ENCODE measurements around the gene PTPRG. TPM values are rescaled to one million over a fixed set of nuclear protein-coding genes. Genes with fewer than 3 reads are reported as not detected.

The PTPRG gene
- total RNA-seq, 1 donor from 2014 or later: 11.1 TPM

DNA sequence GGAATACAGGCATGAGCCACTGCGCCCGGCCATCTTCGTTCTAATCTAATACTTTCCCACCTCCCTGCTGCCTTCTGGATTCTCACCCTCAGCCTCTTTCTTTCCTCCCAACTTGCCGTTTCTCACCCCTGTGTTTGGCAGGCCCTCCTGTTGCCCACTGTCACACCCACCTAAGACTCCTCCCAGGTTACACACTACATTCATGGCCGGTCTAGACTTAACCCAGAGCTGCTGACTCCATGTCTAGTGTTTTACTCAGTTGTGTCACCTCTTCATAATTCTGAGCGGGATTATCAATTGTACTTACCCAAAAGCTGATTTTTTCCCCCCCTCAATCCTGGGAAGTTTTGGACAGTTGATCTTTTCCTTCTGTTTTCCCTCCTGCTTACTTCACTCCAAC, 588.2 kb downstream of the PTPRG start:
- Histone ChIP-seq H3K36me3 (ENCODE audit: control insufficient read depth, insufficient read depth, low read length) (no peaks in the 10 kb centered on the region), H3K27me3 (ENCODE audit: control insufficient read depth, insufficient read depth, low read length) (no peaks in the 10 kb centered on the region), H3K4me3 (ENCODE audit: low read depth, low read length) (no peak overlapping the region)
- no peak for DNase-seq (ENCODE audit: low read depth)
- no peak for FAIRE-seq
- TF ChIP-seq, protein P1, sequence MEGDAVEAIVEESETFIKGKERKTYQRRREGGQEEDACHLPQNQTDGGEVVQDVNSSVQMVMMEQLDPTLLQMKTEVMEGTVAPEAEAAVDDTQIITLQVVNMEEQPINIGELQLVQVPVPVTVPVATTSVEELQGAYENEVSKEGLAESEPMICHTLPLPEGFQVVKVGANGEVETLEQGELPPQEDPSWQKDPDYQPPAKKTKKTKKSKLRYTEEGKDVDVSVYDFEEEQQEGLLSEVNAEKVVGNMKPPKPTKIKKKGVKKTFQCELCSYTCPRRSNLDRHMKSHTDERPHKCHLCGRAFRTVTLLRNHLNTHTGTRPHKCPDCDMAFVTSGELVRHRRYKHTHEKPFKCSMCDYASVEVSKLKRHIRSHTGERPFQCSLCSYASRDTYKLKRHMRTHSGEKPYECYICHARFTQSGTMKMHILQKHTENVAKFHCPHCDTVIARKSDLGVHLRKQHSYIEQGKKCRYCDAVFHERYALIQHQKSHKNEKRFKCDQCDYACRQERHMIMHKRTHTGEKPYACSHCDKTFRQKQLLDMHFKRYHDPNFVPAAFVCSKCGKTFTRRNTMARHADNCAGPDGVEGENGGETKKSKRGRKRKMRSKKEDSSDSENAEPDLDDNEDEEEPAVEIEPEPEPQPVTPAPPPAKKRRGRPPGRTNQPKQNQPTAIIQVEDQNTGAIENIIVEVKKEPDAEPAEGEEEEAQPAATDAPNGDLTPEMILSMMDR (IDR thresholded peaks at IDR 0.05; ENCODE audit: insufficient read depth, low read length, severe bottlenecking): no peak

DNA sequence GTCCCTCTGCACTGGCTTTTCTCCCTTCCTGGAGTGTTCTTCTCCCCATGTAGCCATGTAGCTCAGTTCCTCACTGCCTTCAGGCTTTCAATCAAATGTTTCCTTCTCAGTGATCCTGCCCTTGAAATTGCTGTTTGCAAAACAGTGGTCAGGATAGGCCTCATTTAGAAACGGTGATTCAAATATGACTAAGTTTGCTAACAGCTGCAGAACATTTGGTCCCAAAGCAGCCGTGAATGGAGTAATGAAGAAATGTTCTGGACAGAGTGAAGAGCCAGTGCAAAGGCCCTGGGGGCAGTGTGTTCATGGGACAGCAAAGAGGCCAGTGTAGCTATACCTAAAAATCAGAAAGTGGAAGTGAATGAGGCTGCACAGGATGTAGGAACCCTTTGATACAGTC, 588.6 kb downstream of the PTPRG start:
- FAIRE-seq (no peak), DNase-seq (ENCODE audit: low read depth) (peak; percentile 66)
- TF ChIP-seq, protein P1 (IDR thresholded peaks at IDR 0.05; ENCODE audit: insufficient read depth, low read length, severe bottlenecking): no peak

GRCh38 chr3:62151591-62151990, 590.2 kb downstream of the PTPRG start:
- DNase-seq (ENCODE audit: low read depth) (no peak), FAIRE-seq (no peak)
- Histone ChIP-seq H3K36me3 (ENCODE audit: control insufficient read depth, insufficient read depth, low read length) (no peaks in the 10 kb centered on the region), H3K27me3 (ENCODE audit: control insufficient read depth, insufficient read depth, low read length) (no peaks in the 10 kb centered on the region), H3K4me3 (ENCODE audit: low read depth, low read length) (no peak overlapping the region)
- TF ChIP-seq, protein P1 (IDR thresholded peaks at IDR 0.05; ENCODE audit: insufficient read depth, low read length, severe bottlenecking): no peak

More for the DNA sequence above, 588.6 kb downstream of the PTPRG start:
- no peaks in the 10 kb centered on the region for H3K27me3 ChIP-seq (ENCODE audit: control insufficient read depth, insufficient read depth, low read length)
- no peak overlapping the region for H3K4me3 ChIP-seq (ENCODE audit: low read depth, low read length)
- H3K36me3 ChIP-seq (ENCODE audit: control insufficient read depth, insufficient read depth, low read length): no peaks in the 10 kb centered on the region

- TF ChIP-seq, protein P1 (IDR thresholded peaks at IDR 0.05; ENCODE audit: insufficient read depth, low read length, severe bottlenecking): no peak
- FAIRE-seq (no peak), DNase-seq (ENCODE audit: low read depth) (no peak)
- Histone ChIP-seq H3K4me3 (ENCODE audit: low read depth, low read length) (no peak overlapping the region), H3K36me3 (ENCODE audit: control insufficient read depth, insufficient read depth, low read length) (no peaks in the 10 kb centered on the region), H3K27me3 (ENCODE audit: control insufficient read depth, insufficient read depth, low read length) (no peaks in the 10 kb centered on the region)
Measured at GRCh38 chr3:62153231-62153630, 591.9 kb downstream of the PTPRG start.

DNA sequence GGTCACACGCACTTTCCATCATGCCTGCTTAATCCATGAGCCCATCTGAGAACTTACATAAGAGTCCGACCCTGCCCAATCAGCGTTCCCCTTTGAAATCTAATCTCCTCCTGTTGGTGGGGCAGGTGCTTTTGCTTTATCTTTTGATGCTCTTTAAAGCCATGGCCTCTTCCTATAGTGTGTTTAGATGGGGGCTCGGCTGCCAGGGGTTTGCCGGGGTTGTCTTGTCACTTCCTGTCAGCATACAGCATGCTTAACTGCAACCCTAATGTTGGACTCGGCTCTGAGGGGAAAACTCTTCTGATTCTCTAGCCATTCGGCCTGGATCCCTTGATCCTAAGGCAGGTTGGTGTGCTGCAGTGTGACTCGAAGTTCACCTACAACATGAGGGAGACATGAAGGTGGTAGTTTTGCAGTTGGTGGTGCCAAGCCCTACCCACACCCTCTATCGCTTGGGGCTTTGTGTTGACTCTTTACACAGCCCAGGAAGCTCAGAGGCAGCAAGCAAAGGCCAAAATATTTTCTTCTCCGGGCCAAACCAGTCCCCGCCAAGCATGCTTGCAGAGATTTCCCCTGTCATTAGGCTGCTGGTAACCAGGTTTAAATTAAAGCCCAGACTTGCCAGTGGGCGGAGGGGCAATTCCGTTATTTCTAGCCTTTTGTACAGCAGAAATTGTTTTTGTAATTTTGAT, 593.2 kb downstream of the PTPRG start:
- TF ChIP-seq, protein P1 (IDR thresholded peaks at IDR 0.05; ENCODE audit: insufficient read depth, low read length, severe bottlenecking): no peak
- FAIRE-seq: no peak

More for the DNA sequence above, 593.2 kb downstream of the PTPRG start:
- Histone ChIP-seq H3K36me3 (ENCODE audit: control insufficient read depth, insufficient read depth, low read length) (no peaks in the 10 kb centered on the region), H3K4me3 (ENCODE audit: low read depth, low read length) (no peak overlapping the region), H3K27me3 (ENCODE audit: control insufficient read depth, insufficient read depth, low read length) (no peaks in the 10 kb centered on the region)
- DNase-seq (ENCODE audit: low read depth): no peak
